ENCODE results near the gene ERCC6L2. TPM values are rescaled to one million over a fixed set of nuclear protein-coding genes. Genes with fewer than 3 reads are reported as not detected.

Gene ERCC6L2
- total RNA-seq, 1 donor from 2014 or later = 21.7 TPM

GRCh38 chr9:95840074-95840473 is 35.4 kb upstream of the ERCC6L2 start:
- Histone ChIP-seq H3K36me3 (no peaks in the 10 kb centered on the region), H3K27me3 (ENCODE audit: low read depth) (no peaks in the 10 kb centered on the region), H3K4me3 (no peak overlapping the region), H3K4me1 (no peaks in the 10 kb centered on the region), H3K9me3 (replicated peaks) (no peaks in the 10 kb centered on the region), H3K27ac (replicated peaks) (no peak overlapping the region)
- DNase-seq = no peak
- no peak for TF ChIP-seq CTCF (IDR thresholded peaks at IDR 0.05; ENCODE audit: borderline replicate concordance)
- intact Hi-C loops (cut with micrococcal nuclease) = no loop called here

GRCh38 chr9:95841377-95841776 is 34.1 kb upstream of the ERCC6L2 start:
- no peak for DNase-seq
- intact Hi-C loops (cut with micrococcal nuclease) = no loop called here
- Histone ChIP-seq H3K36me3 (no peaks in the 10 kb centered on the region), H3K9me3 (replicated peaks) (no peaks in the 10 kb centered on the region), H3K27me3 (ENCODE audit: low read depth) (no peaks in the 10 kb centered on the region), H3K4me1 (no peaks in the 10 kb centered on the region), H3K4me3 (no peak overlapping the region), H3K27ac (replicated peaks) (no peak overlapping the region)
- no peak for TF ChIP-seq CTCF (IDR thresholded peaks at IDR 0.05; ENCODE audit: borderline replicate concordance)

- DNase-seq = no peak
- no peaks in the 10 kb centered on the region for H3K27me3 ChIP-seq (ENCODE audit: low read depth)
- H3K4me1 ChIP-seq = no peaks in the 10 kb centered on the region
- TF ChIP-seq CTCF (IDR thresholded peaks at IDR 0.05; ENCODE audit: borderline replicate concordance) = no peak
- no peak overlapping the region for H3K4me3 ChIP-seq
- H3K9me3 ChIP-seq (replicated peaks) = no peaks in the 10 kb centered on the region
- peaks cover 7% of the 10 kb centered on the region for H3K36me3 ChIP-seq
- H3K27ac ChIP-seq (replicated peaks) = no peak overlapping the region
- intact Hi-C loops (cut with micrococcal nuclease) = no loop called here
Measured at GRCh38 chr9:95845751-95846150, 29.7 kb upstream of the ERCC6L2 start.

GRCh38 chr9:95848764-95849163 is 26.7 kb upstream of the ERCC6L2 start:
- no peak overlapping the region for H3K4me3 ChIP-seq
- TF ChIP-seq CTCF (IDR thresholded peaks at IDR 0.05; ENCODE audit: borderline replicate concordance) = no peak
- no peak for DNase-seq
- no peak overlapping the region for H3K27ac ChIP-seq (replicated peaks)
- no peaks in the 10 kb centered on the region for H3K9me3 ChIP-seq (replicated peaks)
- no peaks in the 10 kb centered on the region for H3K4me1 ChIP-seq
- H3K36me3 ChIP-seq = peaks cover 7% of the 10 kb centered on the region
- intact Hi-C loops (cut with micrococcal nuclease) = no loop called here
- H3K27me3 ChIP-seq (ENCODE audit: low read depth) = no peaks in the 10 kb centered on the region

GRCh38 chr9:95852059-95853032 is 23.1 kb upstream of the ERCC6L2 start:
- no peak for TF ChIP-seq CTCF (IDR thresholded peaks at IDR 0.05; ENCODE audit: borderline replicate concordance)
- Histone ChIP-seq H3K27me3 (ENCODE audit: low read depth) (no peaks in the 10 kb centered on the region), H3K4me3 (no peak overlapping the region), H3K9me3 (replicated peaks) (no peaks in the 10 kb centered on the region), H3K36me3 (peaks cover 7% of the 10 kb centered on the region), H3K4me1 (no peaks in the 10 kb centered on the region), H3K27ac (replicated peaks) (no peak overlapping the region)
- intact Hi-C loops (cut with micrococcal nuclease) = no loop called here
- no peak for DNase-seq

All from left ventricle myocardium inferior (tissue), 1 donor.